Measurements from ENCODE around the gene MRPL54. TPM values are rescaled to one million over a fixed set of nuclear protein-coding genes. Genes with fewer than 3 reads are reported as not detected.

MRPL54 gene
- total RNA-seq, 1 experiment from 2014 or later, result 46.4 TPM

GRCh38 chr19:3784607-3785450, 22.3 kb downstream of the MRPL54 start:
- CTCF ChIA-PET, result no interaction called here
- H3K27me3 Mint-ChIP-seq (ENCODE audit: insufficient read depth, unreplicated experiment), result no peaks in the 10 kb centered on the region
- H3K4me1 Mint-ChIP-seq (ENCODE audit: low read depth, unreplicated experiment), result no peaks in the 10 kb centered on the region
- intact Hi-C loops (cut with micrococcal nuclease; ENCODE audit: unreplicated experiment), result no loop called here
- Histone ChIP-seq H3K4me1 (no peaks in the 10 kb centered on the region), H3K9me3 (peaks cover 19% of the 10 kb centered on the region; the same call in 1 of the 2 replicates), H3K4me3 (ENCODE audit: low read depth, low read length) (no peak overlapping the region), H3K27me3 (replicated peaks; ENCODE audit: control insufficient read depth, insufficient read depth, low read length) (no peaks in the 10 kb centered on the region), H3K36me3 (ENCODE audit: control insufficient read depth, insufficient read depth, low read length) (no peaks in the 10 kb centered on the region)
- peak overlapping the region; percentile 9 for H3K4me3 Mint-ChIP-seq (ENCODE audit: unreplicated experiment)
- peaks cover 11% of the 10 kb centered on the region for H3K9me3 Mint-ChIP-seq (ENCODE audit: unreplicated experiment)
- H3K36me3 Mint-ChIP-seq (ENCODE audit: insufficient read depth, unreplicated experiment), result no peaks in the 10 kb centered on the region
- BruUV-seq (replicated peaks), result no TSS peak
- no peak for TF ChIP-seq CTCF (IDR thresholded peaks at IDR 0.05; ENCODE audit: insufficient read depth in 1 of 2, low read depth in 1 of 2, low read length in 1 of 2, severe bottlenecking in 1 of 2, unreplicated experiment in 1 of 2)
- no peak overlapping the region for H3K27ac Mint-ChIP-seq (ENCODE audit: unreplicated experiment)
- DNase-seq, result no peak
- POLR2A ChIA-PET, result no interaction called here

GRCh38 chr19:3785451-3785937, 23.0 kb downstream of the MRPL54 start:
- H3K4me1 ChIP-seq, result no peaks in the 10 kb centered on the region
- no TSS peak for BruUV-seq (replicated peaks)

More at GRCh38 chr19:3785451-3785937, 23.0 kb downstream of the MRPL54 start:
- ChIA-PET CTCF (no interaction called here), POLR2A (no interaction called here)
- H3K27me3 Mint-ChIP-seq (ENCODE audit: insufficient read depth, unreplicated experiment), result peaks cover under 1% of the 10 kb centered on the region
- H3K27ac Mint-ChIP-seq (ENCODE audit: unreplicated experiment), result no peak overlapping the region
- Histone ChIP-seq H3K4me3 (ENCODE audit: low read depth, low read length) (peak overlapping the region; percentile 34), H3K36me3 (ENCODE audit: control insufficient read depth, insufficient read depth, low read length) (no peaks in the 10 kb centered on the region), H3K9me3 (peaks cover 19% of the 10 kb centered on the region; the same call in 1 of the 2 replicates), H3K27me3 (replicated peaks; ENCODE audit: control insufficient read depth, insufficient read depth, low read length) (no peaks in the 10 kb centered on the region)
- no peaks in the 10 kb centered on the region for H3K4me1 Mint-ChIP-seq (ENCODE audit: low read depth, unreplicated experiment)
- no peak for DNase-seq
- H3K9me3 Mint-ChIP-seq (ENCODE audit: unreplicated experiment), result peaks cover 11% of the 10 kb centered on the region
- intact Hi-C loops (cut with micrococcal nuclease; ENCODE audit: unreplicated experiment), result no loop called here
- TF ChIP-seq CTCF (IDR thresholded peaks at IDR 0.05; ENCODE audit: insufficient read depth in 1 of 2, low read depth in 1 of 2, low read length in 1 of 2, severe bottlenecking in 1 of 2, unreplicated experiment in 1 of 2), result no peak
- peak overlapping the region; percentile 22 for H3K4me3 Mint-ChIP-seq (ENCODE audit: unreplicated experiment)
- no peaks in the 10 kb centered on the region for H3K36me3 Mint-ChIP-seq (ENCODE audit: insufficient read depth, unreplicated experiment)

All from Caco-2 (cell line).